Limb (tissue), 2 donors: ENCODE data around the gene TAF8.
"Not testable (repeated sequence)": the region's sequence is repeated elsewhere in the genome, so short reads cannot be mapped to it uniquely, and the experiment has no call there.

Source experiments
- DNase-seq, 2 donors: peaks; one replicate each; pipeline ENCODE4 v3.0.0-alpha.2; 2016; ENCODE audit errors: extremely low spot score in 2 of 2

The TAF8 gene

GRCh38 chr6:42050297-42051267 lies at the start of gene TAF8:
TAF8 (plus strand) TSS chr6:42050524; CDS start chr6:42050542, 18 bp downstream.
- DNase-seq, result peak; percentile 93 to 96

DNA sequence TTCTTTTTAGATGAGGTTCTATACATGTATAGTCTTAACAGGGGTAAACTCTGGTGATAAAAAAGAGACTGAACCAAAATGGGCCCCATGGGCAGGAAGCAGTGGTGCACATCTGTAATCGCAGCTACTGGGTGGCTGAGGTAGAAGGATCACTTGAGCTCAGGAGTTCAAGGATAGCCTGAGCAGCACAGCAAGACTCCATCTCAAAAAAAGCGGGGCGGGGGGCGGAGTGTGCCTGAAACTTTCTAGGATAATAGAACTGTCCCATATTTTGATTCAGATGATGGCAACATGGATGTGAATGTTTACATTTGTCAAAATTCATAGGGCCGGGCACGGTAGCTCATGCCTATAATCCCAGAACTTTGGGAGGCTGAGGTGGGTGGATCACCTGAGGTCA lies 48.8 kb upstream of the TAF8 start:
- no peak for DNase-seq

GRCh38 chr6:42003658-42004057 lies 46.7 kb upstream of the TAF8 start:
- DNase-seq, result not testable (repeated sequence)

DNA sequence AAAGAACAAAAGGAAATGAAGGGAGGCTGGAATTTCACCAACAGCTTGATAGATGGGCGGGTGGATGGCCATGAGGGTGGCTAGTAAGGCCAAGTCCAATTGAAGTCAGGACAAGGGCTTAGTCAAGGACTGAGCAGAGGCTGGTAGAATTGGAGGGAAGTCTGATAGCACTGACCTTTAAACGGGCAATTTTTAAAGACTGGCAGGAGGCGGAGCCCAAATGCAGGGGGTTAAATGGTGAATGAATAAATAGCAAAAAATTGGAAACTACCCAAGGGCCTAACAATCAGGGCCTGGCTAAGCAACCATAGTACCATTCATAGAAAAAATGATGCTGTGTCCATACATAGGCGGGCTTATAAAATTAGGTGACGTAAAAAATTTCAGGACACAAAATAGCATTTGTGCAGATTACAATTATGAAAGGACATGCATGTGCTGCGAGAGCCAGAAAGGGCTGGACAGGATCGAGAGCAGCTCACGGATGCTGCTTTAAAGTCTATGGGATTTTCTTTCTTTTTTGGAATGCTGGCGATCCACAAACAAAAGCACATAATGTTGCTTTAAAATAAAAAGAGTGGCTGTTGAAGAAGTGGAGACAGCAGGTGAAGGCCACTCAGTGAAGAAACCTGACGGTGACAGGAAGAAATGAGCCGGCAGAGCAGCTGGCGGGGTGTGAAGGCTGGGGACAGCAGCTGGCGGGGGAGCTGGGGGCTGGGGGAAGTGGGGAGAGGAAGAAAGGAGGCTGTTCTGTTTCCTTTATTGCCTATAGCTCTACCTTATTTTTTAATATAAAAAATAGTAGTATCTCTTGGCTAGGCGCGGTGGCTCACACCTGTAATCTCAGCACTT lies 42.8 kb upstream of the TAF8 start:
- peak in 1 of 2 donors; percentile 53 for DNase-seq

DNA sequence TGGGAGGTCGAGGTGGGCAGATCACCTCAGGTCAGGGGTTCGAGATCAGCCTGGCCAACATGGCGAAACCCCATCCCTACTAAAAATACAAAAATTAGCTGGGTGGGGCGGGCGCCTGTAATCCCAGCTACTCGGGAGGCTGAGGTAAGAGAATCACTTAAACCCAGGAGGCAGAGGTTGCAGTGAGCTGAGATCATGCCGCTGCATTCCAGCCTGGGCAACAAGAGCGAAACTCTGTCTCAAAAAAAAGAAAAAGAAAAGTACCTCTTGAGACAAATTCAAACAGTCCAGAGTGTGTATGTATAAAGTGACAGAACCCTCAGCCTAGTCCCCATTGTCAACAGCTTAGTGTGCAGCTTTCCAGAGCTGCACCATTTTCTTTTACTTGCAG lies 42.2 kb upstream of the TAF8 start:
- DNase-seq, result not testable (repeated sequence)

DNA sequence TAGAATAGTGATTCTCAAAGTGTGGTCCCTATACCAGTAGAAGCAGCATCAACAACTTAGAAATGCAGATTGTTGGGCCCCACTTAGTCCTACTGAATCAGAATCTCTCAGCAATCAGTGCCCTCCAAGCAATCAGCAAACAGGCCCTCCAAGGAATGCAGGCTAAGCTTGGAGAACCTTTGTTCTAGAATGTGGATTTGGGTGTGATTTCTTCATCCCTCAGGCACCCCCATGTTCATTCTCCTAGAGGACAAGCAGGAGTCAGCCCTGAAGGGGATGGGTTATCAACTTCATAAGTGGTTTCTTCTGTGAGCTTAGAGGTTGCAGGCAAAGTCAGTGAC lies 40.5 kb upstream of the TAF8 start:
- DNase-seq, result no peak

DNA sequence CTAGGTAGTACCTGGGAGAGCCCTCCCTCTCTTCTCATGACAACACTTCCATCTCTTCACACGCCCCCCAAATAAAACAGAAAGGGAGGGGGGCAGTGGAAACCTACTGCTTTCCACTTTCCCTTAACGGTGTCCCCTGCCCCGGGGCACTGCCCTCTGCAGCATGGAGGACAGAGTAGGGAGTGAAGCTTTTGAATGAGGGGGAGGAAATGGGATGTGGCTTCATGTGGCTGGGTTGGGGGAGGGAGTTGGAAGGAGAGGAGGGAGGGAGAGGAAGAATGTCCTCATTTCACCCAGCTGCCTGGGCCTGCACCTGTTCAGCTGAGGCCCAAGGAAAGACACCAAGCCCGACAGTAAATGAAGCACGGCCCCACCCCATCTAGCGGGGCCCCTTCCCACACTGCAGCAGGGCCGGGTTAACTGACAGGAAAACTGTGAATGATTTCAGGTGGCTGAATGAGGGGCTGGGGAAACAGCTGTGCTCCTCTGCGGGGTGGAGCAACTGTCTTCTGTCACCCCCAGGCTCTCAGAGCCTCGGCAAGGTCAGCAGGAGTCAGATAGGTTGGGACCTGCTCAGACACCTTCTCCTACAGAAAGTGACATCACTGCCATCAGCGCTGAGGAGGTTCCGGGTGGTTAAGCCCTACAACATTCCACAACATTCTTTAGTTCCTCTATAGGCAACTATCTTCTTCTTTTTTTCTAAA lies 40.0 kb upstream of the TAF8 start:
- peak; percentile 52 to 62 for DNase-seq

- DNase-seq, result no peak
These were observed 39.4 kb upstream of the TAF8 start for GRCh38 chr6:42010909-42011308.

DNA sequence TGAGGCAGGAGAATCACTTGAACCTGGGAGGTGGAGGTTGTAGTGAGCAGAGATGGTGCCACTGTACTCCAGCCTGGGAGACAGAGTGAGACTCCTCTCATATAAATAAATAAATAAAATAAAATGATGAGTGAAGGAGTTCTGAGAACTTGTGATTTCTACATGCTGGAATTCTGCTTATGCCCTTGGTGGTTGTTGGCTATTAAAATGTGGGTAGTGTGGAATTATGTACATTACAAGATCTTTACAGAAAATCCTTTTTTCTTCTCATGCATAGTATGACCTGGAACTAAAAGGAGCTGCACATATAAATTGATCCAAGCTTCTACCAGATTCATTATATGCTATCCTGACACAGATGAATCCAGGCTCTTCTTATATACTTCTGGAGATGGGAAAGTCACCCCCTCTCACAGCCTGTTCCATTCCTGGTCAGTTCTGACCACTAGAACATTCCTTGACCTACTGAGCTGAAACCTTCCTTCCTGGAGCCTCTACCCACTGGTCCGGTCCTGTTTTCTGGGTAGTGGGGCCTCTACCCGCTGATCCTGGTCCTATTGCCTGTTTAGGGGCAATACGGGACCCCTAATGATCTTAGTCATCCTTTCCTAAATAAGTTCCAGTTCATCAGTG lies 37.7 kb upstream of the TAF8 start:
- no peak for DNase-seq

DNA sequence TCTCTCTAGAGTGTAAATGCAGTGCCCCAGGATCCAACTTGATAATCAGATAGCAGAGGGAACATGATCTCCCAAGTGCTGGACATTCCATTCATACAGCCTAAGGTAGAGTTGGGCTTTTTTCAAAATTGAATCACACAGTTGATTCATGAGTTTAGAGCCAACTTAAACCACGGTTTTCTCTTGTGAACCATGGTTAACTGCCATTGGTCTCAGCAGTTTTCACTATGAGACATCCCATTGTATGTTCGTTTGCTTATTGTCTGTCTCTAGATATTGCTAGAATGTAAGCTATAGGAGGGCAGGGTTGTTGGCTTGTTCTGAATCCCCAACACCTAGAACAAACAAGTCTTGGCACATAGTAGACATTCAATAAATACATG lies 37.2 kb upstream of the TAF8 start:
- no peak for DNase-seq

- no peak for DNase-seq
These were observed 33.2 kb upstream of the TAF8 start for GRCh38 chr6:42017021-42017643.

DNA sequence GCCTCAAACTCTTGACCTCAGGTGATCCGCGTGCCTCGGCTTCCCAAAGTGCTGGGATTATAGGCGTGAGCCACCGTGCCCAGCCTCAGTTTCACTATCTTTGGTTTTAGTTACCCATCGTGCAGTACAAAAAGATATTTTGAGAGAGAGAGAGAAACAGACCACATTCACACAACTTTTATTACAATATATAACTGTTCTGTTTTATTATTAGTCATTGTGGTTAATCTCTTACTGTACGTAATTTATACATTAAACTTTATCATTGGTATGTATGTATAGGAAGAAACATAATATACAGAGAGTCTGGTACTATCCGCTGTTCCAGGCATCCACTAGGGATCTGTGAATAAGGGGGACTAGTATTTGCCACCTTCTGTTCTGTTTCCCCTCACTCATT lies 29.4 kb upstream of the TAF8 start:
- no peak for DNase-seq

GRCh38 chr6:42021847-42022754 lies 28.2 kb upstream of the TAF8 start:
- DNase-seq, result no peak

DNA sequence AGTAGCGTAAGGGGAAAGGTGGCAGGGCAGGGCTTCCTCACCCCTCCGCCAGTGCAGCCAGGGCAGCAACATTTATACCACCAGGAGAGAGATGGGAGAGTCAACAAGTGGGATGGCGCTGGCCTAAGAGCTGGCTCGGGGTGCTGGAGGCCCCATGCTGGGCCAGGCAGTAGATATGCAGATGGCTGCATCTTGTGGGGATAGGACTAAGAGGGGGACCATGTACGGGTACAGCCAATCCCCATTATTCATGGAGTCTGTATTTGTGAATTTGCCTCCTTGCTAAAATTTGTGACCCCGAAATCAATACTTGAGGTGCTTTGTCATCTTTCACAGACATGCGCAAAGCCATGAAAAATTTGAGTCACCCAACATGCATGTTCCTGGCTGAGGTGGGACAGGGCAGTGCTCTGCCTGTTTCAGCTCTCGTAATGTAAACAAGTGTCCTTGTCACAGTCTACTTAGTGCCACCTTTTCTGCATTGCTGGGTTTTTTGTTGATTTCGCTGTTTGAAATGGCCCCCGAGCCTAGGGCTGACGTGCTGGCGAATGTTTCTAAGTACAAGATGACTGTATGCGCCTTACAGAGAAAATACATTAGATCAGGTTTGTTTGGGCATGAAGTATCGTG lies 27.5 kb upstream of the TAF8 start:
- no peak for DNase-seq

DNA sequence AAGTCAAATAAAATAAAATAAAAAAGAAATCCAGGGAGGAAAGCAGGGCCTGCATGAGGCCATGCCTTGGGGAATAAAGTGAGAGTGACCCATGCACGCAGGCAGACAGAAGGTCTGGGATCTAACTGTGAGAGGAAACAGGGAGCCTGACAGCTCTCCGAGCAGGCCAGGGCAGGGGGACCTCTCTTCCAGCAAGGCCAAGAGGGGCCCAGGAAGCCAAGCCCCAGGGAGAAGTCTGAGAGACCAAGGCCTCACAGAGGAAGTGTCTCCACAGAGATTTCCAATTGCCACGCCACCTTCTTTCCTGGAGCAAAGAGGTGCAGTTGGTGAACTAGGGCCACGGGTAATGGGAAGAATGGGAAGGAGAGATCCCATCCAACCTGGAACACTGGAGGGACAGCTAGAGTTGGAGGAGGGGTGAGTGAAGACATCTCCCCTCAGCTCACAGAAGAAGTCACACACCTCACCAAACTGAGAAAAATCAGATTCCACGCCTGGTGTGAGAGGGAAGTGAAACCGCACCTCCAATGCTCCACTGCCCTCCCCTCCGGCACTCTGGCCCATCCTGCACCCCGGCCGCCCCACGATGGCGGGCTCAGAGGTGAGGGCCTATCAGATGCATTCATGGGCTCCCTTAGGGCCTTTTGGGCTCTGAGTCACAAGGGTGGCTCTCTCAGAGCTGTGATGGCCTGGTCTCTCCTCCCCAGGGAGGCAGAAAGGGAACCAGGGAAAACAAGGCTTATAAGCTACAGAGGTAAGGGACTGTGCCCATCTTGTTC lies 25.1 kb upstream of the TAF8 start:
- no peak for DNase-seq

- DNase-seq, result no peak
These were observed 24.5 kb upstream of the TAF8 start for GRCh38 chr6:42025845-42026243.

- DNase-seq, result no peak
These were observed 23.8 kb upstream of the TAF8 start for GRCh38 chr6:42026540-42026939.

- no peak for DNase-seq
These were observed 21.9 kb upstream of the TAF8 start for GRCh38 chr6:42028234-42029061.
